BLaER1 treated with 17β-estradiol and CSF1 and Interleukin-3, amounts not matched to agents 10 nM and 100 nM (cell line): ENCODE results near the gene RNF41.
A peak's percentile ranks its signal among the peaks of the same experiment; 100 is the strongest.

Source experiments
- H3K27ac ChIP-seq, 11 experiments: shearing (Covaris generic); formaldehyde crosslinking; 2 replicates each; pipeline ENCODE4 v1.8.1; 2022
- H3K27me3 ChIP-seq, 11 experiments: shearing (Covaris generic); formaldehyde crosslinking; 2 replicates each; pipeline ENCODE4 v1.8.1; 2022
- H3K36me3 ChIP-seq, 11 experiments: shearing (Covaris generic); formaldehyde crosslinking; 2 replicates each; pipeline ENCODE4 v1.8.1; 2022
- H3K4me1 ChIP-seq, 10 experiments: shearing (Covaris generic); formaldehyde crosslinking; 2 replicates each; pipeline ENCODE4 v1.8.1; 2022
- H3K4me2 ChIP-seq, 11 experiments: shearing (Covaris generic); formaldehyde crosslinking; 2 replicates each; pipeline ENCODE4 v1.8.1; 2022
- H3K4me3 ChIP-seq, 10 experiments: shearing (Covaris generic); formaldehyde crosslinking; 2 replicates each; pipeline ENCODE4 v1.8.1; 2022
- H3K9ac ChIP-seq, 11 experiments: shearing (Covaris generic); formaldehyde crosslinking; 2 replicates each; pipeline ENCODE4 v1.8.1; 2022
- H3K9me3 ChIP-seq, 11 experiments: shearing (Covaris generic); formaldehyde crosslinking; replicated peaks in 1 of 11; 2 replicates each; pipeline ENCODE4 v1.8.1; 2022
- H4K20me1 ChIP-seq, 11 experiments: shearing (Covaris generic); formaldehyde crosslinking; 2 replicates each; pipeline ENCODE4 v1.8.1; 2022
- Cebpa-rat ChIP-seq, 11 experiments: shearing (Covaris generic); IDR thresholded peaks; 2 replicates each; pipeline ENCODE4 v1.8.1; 2022

The RNF41 gene

DNA sequence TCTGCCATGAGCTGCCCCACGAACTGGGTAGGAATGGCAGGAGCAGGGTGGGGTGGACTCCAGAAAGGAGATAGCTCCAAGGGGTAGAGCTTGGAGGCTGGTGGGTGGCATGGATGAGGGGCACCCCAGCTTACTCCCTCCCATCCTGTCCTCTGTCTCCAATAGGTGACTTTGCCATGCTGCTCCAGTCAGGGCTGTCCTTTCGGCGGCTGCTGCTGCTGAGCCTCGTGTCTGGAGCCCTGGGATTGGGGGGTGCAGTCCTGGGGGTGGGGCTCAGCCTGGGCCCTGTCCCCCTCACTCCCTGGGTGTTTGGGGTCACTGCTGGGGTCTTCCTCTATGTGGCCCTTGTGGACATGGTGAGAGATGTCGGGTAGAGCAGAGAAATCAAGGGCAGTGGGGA is 15.3 kb upstream of the RNF41 start:
- Histone ChIP-seq H4K20me1 (peaks cover 0 to 50% (median 5%) of the 10 kb centered on the region in 11 experiments; a peak in 9 of 22 replicates), H3K4me1 (peaks cover 0 to 2% (median 0%) of the 10 kb centered on the region in 10 experiments; a peak in 1 of 20 replicates), H3K27ac (no peak overlapping the region), H3K9ac (no peak overlapping the region), H3K27me3 (no peaks in the 10 kb centered on the region), H3K36me3 (peaks cover 37 to 58% (median 53%) of the 10 kb centered on the region in 11 experiments), H3K4me3 (no peak overlapping the region), H3K9me3 (no peaks in the 10 kb centered on the region), H3K4me2 (no peak overlapping the region)
- TF ChIP-seq Cebpa-rat (IDR thresholded peaks at IDR 0.05) = no peak

DNA sequence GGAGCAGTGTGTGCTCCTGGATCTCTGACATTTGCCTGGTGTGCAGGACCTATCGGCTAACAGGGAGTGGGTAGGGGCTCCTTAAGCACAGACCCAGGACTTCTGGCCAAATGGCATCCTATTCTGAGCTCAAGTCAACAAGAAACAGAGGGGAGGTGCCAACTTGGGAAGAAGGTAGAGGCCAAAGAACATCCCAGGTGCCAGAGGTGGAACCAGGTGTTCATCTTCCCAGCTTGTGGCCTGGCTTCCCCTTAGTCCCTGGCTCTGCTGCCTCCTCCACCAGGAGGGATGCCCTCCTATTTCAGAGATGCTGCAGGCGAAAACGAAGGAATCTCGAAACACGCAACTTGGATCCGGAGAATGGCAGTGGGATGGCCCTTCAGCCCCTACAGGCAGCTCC is 14.4 kb upstream of the RNF41 start:
- Histone ChIP-seq H3K9me3 (no peaks in the 10 kb centered on the region), H3K4me3 (no peak overlapping the region), H3K4me1 (peaks cover 0 to 11% (median 4%) of the 10 kb centered on the region in 10 experiments; a peak in 10 of 20 replicates), H3K9ac (no peak overlapping the region), H3K27me3 (no peaks in the 10 kb centered on the region), H3K36me3 (peaks cover 30 to 49% (median 44%) of the 10 kb centered on the region in 11 experiments), H3K27ac (no peak overlapping the region), H4K20me1 (peaks cover 0 to 41% (median 0%) of the 10 kb centered on the region in 11 experiments; a peak in 5 of 22 replicates), H3K4me2 (no peak overlapping the region)
- TF ChIP-seq Cebpa-rat (IDR thresholded peaks at IDR 0.05) = no peak

DNA sequence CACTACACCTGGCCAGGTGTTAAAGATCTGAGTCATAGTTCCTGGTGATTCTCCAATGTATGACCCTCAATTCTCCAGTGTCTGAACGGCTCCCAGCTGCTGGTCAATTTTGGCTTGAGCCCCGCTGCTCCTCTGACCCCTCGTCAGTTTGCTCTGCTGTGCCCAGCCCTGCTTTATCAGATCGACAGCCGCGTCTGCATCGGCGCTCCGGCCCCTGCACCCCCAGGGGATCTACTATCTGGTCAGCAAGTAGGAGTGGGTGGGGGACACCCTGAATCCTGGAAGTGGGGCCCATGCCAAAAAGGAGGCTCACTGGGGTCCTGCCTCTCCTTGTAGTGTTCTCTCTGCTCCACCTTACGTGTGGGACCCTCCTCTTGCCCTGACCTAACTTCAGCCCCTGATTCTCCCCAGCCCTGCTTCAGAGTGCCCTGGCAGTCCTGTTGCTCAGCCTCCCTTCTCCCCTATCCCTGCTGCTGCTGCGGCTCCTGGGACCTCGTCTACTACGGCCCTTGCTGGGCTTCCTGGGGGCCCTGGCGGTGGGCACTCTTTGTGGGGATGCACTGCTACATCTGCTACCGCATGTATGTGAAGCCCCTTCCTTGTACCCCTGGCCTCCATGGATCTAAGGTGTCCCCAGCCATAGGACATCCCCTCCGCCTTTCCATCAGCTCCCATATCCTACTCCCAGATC is 13.2 kb upstream of the RNF41 start:
- Histone ChIP-seq H3K9ac (no peak overlapping the region), H3K4me2 (no peak overlapping the region)

DNA sequence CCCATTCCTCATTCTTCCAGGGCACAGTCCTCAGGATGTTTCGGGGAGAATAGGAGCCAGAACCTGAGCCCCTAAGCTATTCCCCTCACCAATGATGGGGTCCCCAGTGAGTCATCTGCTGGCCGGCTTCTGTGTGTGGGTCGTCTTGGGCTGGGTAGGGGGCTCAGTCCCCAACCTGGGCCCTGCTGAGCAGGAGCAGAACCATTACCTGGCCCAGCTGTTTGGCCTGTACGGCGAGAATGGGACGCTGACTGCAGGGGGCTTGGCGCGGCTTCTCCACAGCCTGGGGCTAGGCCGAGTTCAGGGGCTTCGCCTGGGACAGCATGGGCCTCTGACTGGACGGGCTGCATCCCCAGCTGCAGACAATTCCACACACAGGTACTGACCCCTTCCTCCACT is 9.5 kb upstream of the RNF41 start:
- Histone ChIP-seq H3K27ac (no peak overlapping the region), H3K4me3 (no peak overlapping the region), H3K4me1 (peaks cover 7 to 41% (median 33%) of the 10 kb centered on the region in 10 experiments; a peak in 18 of 20 replicates), H3K36me3 (peaks cover 2 to 18% (median 4%) of the 10 kb centered on the region in 11 experiments; a peak in 13 of 22 replicates), H3K9ac (0 out of 22 replicates have a peak overlapping the region, but pooled peaks of 2 of the 11 experiments have one; percentile 9 to 19), H4K20me1 (peaks cover 0 to 3% (median 0%) of the 10 kb centered on the region in 11 experiments; a peak in 2 of 22 replicates), H3K9me3 (no peaks in the 10 kb centered on the region), H3K4me2 (peak overlapping the region in 5 of 11 experiments; percentile 47 to 77 (median 68); a peak in 5 of 22 replicates), H3K27me3 (no peaks in the 10 kb centered on the region)
- no peak for TF ChIP-seq Cebpa-rat (IDR thresholded peaks at IDR 0.05)

More for the DNA sequence above, 13.2 kb upstream of the RNF41 start:
- Histone ChIP-seq H3K27me3 (no peaks in the 10 kb centered on the region), H3K9me3 (no peaks in the 10 kb centered on the region), H4K20me1 (peaks cover 0 to 34% (median 0%) of the 10 kb centered on the region in 11 experiments; a peak in 5 of 22 replicates), H3K36me3 (peaks cover 18 to 37% (median 33%) of the 10 kb centered on the region in 11 experiments), H3K27ac (no peak overlapping the region), H3K4me1 (peaks cover 7 to 23% (median 16%) of the 10 kb centered on the region in 10 experiments; a peak in 18 of 20 replicates), H3K4me3 (no peak overlapping the region)
- TF ChIP-seq Cebpa-rat (IDR thresholded peaks at IDR 0.05) = no peak

DNA sequence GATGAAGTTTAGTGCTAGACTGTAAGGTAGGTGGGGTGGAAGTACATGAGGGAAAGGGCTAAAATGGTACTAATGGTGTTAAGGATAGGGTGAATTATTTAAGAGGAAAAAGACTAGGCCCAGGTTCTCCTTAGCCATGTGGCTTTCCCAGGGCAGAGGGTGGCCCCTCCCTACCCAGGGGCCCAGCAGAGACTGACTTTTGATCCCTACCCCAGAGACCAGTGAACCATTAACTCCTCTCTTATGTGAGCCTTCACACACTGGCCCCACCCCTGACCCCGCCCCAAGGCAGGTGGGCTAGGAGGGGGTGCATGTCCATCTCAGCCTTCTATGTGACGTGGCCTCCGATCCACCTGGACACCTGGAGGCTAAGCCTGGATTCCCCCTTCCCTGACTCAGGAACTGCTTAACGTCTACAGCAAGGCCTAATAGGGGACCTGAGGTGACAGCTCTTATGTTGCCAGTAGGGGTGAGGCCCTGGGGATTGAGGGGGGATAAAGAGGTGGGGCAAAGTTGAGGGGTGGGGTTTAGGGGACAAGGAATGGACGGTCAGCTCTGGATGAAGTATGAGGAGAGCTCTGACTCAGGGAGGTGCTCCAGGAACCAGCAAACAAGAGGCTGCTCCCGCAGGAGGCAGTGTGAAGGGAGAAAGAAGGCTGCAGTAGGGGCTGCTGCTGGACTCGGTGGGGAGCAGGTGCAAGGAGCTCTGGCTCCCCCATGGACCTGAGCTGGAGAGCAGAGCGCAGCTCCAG is 8.9 kb upstream of the RNF41 start:
- H3K4me3 ChIP-seq = no peak overlapping the region
- H3K4me2 ChIP-seq = peak overlapping the region; percentile 39 to 80 (median 66)
- peaks cover 9 to 46% (median 36%) of the 10 kb centered on the region in 10 experiments; a peak in 19 of 20 replicates for H3K4me1 ChIP-seq
- H3K27me3 ChIP-seq = no peaks in the 10 kb centered on the region
- no peaks in the 10 kb centered on the region; a peak in 1 of 22 replicates for H4K20me1 ChIP-seq
- no peaks in the 10 kb centered on the region for H3K9me3 ChIP-seq
- peak overlapping the region in 3 of 11 experiments; percentile 39 to 60 (median 53); a peak in 4 of 22 replicates for H3K27ac ChIP-seq
- no peak for TF ChIP-seq Cebpa-rat (IDR thresholded peaks at IDR 0.05)
- H3K36me3 ChIP-seq = peaks cover 0 to 20% (median 5%) of the 10 kb centered on the region in 11 experiments; a peak in 6 of 22 replicates
- H3K9ac ChIP-seq = peak overlapping the region in 4 of 11 experiments; percentile 17 to 45 (median 26); a peak in 4 of 22 replicates

DNA sequence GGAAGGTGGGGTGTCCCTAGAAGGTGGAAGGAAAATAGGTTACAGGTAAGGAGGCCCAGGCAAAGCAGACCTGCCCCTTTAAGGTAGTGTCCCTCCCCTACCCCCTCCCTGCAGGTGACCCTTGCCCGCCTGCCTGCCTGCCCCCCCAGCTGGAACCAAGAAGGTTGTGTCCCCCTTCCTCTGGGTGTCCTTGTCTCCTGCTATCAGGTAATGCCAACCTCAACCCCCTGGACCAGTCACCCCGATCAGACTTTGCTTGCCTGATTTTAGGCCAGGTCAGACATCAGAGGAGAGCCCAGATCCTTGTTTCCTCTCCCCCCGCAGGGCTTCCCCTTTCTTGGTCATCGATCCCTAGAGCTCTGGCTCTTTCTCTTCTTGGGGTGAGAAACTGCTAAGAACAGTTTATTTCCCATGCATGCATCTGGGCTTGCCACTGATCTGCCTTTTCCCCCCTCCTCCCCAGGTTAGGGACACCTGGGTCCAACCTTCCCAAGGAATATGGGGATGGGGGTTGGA is 8.3 kb upstream of the RNF41 start, which contains the start of gene SLC39A5:
TSS of gene SLC39A5 (plus strand) at position 136 of the 516 bp plus-strand sequence. CDS start 1,224 bp downstream, outside the sequence.
- no peaks in the 10 kb centered on the region for H3K27me3 ChIP-seq
- H3K4me2 ChIP-seq = peak within 1 kb of the TSS; percentile 39 to 80 (median 66)
- H3K4me1 ChIP-seq = peaks cover 15 to 53% (median 43%) of the 10 kb centered on the region in 10 experiments; a peak in 19 of 20 replicates
- H3K27ac ChIP-seq = peak within 1 kb of the TSS in 7 of 11 experiments; percentile 8 to 60 (median 44); a peak in 9 of 22 replicates
- TF ChIP-seq Cebpa-rat (IDR thresholded peaks at IDR 0.05) = no peak
- H3K36me3 ChIP-seq = peaks cover 0 to 21% (median 5%) of the 10 kb centered on the region in 11 experiments; a peak in 6 of 22 replicates
- H3K4me3 ChIP-seq = no peak within 1 kb of the TSS
- H3K9me3 ChIP-seq = no peaks in the 10 kb centered on the region
- peak within 1 kb of the TSS in 5 of 11 experiments; percentile 17 to 45 (median 26); a peak in 4 of 22 replicates for H3K9ac ChIP-seq
- H4K20me1 ChIP-seq = no peaks in the 10 kb centered on the region; a peak in 1 of 22 replicates

DNA sequence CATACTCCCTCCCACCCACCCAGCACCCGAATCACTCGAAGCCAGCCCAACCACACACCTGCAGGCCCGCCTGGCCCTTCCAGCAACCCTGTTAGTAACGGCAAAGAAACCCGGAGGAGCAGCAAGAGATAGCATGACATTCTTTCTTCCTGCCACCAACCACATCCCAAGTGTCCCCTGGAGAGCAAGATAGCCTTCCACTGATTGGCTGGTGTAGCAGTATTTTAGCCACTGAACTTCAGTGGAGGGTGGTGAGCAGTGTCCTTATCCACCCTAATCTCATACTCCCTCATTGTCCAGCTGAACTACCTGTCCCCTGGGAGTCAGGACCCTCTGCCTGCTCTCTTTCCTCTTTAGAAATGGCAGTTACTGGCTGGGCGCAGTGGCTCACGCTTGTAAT is 7.4 kb upstream of the RNF41 start:
- no peaks in the 10 kb centered on the region for H3K9me3 ChIP-seq
- no peaks in the 10 kb centered on the region for H4K20me1 ChIP-seq
- peak overlapping the region in 9 of 11 experiments; percentile 39 to 80 (median 68); a peak in 17 of 22 replicates for H3K4me2 ChIP-seq
- no peak overlapping the region for H3K4me3 ChIP-seq
- peaks cover 19 to 58% (median 48%) of the 10 kb centered on the region in 10 experiments; a peak in 19 of 20 replicates for H3K4me1 ChIP-seq
- H3K9ac ChIP-seq = 0 out of 22 replicates have a peak overlapping the region, but pooled peaks of 1 of the 11 experiments have one; percentile 26
- no peak for TF ChIP-seq Cebpa-rat (IDR thresholded peaks at IDR 0.05)
- H3K27me3 ChIP-seq = no peaks in the 10 kb centered on the region
- peak overlapping the region in 7 of 11 experiments; percentile 8 to 60 (median 44); a peak in 9 of 22 replicates for H3K27ac ChIP-seq
- peaks cover 0 to 21% (median 5%) of the 10 kb centered on the region in 11 experiments; a peak in 6 of 22 replicates for H3K36me3 ChIP-seq

DNA sequence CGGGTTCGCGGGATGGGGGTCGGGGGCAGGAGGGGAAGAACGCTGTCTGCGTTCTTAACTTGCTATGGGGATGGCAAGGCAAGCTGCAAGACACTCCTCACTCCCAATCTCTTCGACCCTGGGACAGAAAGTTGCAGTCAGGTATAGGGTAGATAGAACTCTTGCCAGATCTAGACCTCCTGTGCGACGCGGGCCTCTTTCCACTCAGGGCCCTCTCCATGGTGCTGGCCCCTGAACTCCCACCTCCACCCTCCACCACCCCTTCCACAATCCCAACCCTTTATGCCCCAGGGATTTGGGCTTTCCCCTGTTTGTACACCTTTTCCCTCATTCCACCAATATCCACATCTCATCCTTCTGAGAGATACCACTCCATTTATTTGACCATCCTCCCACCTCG is 3.2 kb upstream of the RNF41 start:
- Histone ChIP-seq H3K36me3 (peaks cover 0 to 21% (median 5%) of the 10 kb centered on the region in 11 experiments; a peak in 6 of 22 replicates), H3K27me3 (no peaks in the 10 kb centered on the region), H3K9me3 (no peaks in the 10 kb centered on the region), H3K4me1 (peaks cover 34 to 72% (median 58%) of the 10 kb centered on the region in 10 experiments), H3K4me3 (peak overlapping the region; percentile 65 to 79 (median 74)), H4K20me1 (peaks cover 0 to 6% (median 0%) of the 10 kb centered on the region in 11 experiments; a peak in 7 of 22 replicates), H3K27ac (peak overlapping the region in 7 of 11 experiments; percentile 39 to 93 (median 70); a peak in 12 of 22 replicates), H3K4me2 (peak overlapping the region; percentile 86 to 98 (median 95)), H3K9ac (peak overlapping the region; percentile 68 to 85 (median 81); a peak in 21 of 22 replicates)
- TF ChIP-seq Cebpa-rat (IDR thresholded peaks at IDR 0.05) = no peak
